GM23248 (cell line): Measurements from ENCODE around the gene AK5. TPM values are rescaled to one million over a fixed set of nuclear protein-coding genes. Genes with fewer than 3 reads are reported as not detected.

Experiments
- DNase-seq: peaks from one replicate; pipeline ENCODE4 v3.0.0-alpha.2; 2015
- H2AFZ ChIP-seq: fragments of 200-600 bp; sonication (generic); 2 replicates; pipeline ENCODE4 v1.6.1; 2016; ENCODE audit warnings: antibody characterized with exemption
- H3F3A ChIP-seq: fragments of 200-600 bp; sonication (generic); 2 replicates; pipeline ENCODE4 v1.6.1; 2016; ENCODE audit warnings: mild to moderate bottlenecking, antibody characterized with exemption, mixed run types; ENCODE audit not compliant: insufficient read depth
- H3K27ac ChIP-seq: fragments of 200-600 bp; sonication (generic); 2 replicates; pipeline ENCODE4 v1.5.1; 2016; ENCODE audit warnings: mild to moderate bottlenecking
- H3K27me3 ChIP-seq: fragments of 200-600 bp; sonication (generic); replicated peaks from 2 replicates; pipeline ENCODE4 v1.6.1; 2016; ENCODE audit warnings: mild to moderate bottlenecking; ENCODE audit not compliant: insufficient read depth
- H3K36me3 ChIP-seq: fragments of 200-600 bp; sonication (generic); 2 replicates; pipeline ENCODE4 v1.6.1; 2016; ENCODE audit warnings: low read depth, mild to moderate bottlenecking
- H3K4me1 ChIP-seq: fragments of 200-600 bp; sonication (generic); 2 replicates; pipeline ENCODE4 v1.6.1; 2016; ENCODE audit warnings: mild to moderate bottlenecking; ENCODE audit not compliant: insufficient read depth
- H3K4me2 ChIP-seq: fragments of 200-600 bp; sonication (generic); one replicate; pipeline ENCODE4 v1.6.1; 2016; ENCODE audit warnings: mild to moderate bottlenecking; ENCODE audit not compliant: unreplicated experiment
- H3K4me3 ChIP-seq: fragments of 200-600 bp; sonication (generic); 2 replicates; pipeline ENCODE4 v1.5.1; 2016; ENCODE audit warnings: mild to moderate bottlenecking
- H3K79me2 ChIP-seq: fragments of 200-600 bp; sonication (generic); 2 replicates; pipeline ENCODE4 v1.6.1; 2016; ENCODE audit warnings: mild to moderate bottlenecking; ENCODE audit not compliant: insufficient read depth
- H3K9ac ChIP-seq: fragments of 200-600 bp; sonication (generic); 2 replicates; pipeline ENCODE4 v1.6.1; 2016; ENCODE audit warnings: mild to moderate bottlenecking
- H3K9me2 ChIP-seq: fragments of 200-600 bp; sonication (generic); 2 replicates; pipeline ENCODE4 v1.6.1; 2016; ENCODE audit warnings: mixed run types, mild to moderate bottlenecking, moderate library complexity; ENCODE audit not compliant: insufficient read depth
- H3K9me3 ChIP-seq: fragments of 200-600 bp; sonication (generic); one replicate; pipeline ENCODE4 v1.6.1; 2017; ENCODE audit warnings: low read depth
- H4K20me1 ChIP-seq: fragments of 200-600 bp; sonication (generic); 2 replicates; pipeline ENCODE4 v1.6.0; 2016; ENCODE audit not compliant: insufficient read depth
- EZH2 ChIP-seq: fragments of 200-600 bp; sonication (generic); IDR thresholded peaks from 2 replicates; pipeline ENCODE4 v1.6.1; 2018; ENCODE audit warnings: antibody characterized with exemption, mild to moderate bottlenecking; ENCODE audit not compliant: insufficient read depth, poor library complexity, severe bottlenecking
- EZH2phosphoT487 ChIP-seq: fragments of 200-600 bp; sonication (generic); IDR thresholded peaks from 2 replicates; pipeline ENCODE4 v1.6.1; 2018; ENCODE audit warnings: antibody characterized with exemption, moderate library complexity, mild to moderate bottlenecking, low read depth; ENCODE audit not compliant: insufficient read depth
- WGBS, 2 experiments: methylation state at CpG; one replicate each; pipeline ENCODE4 v1.1.6; 2015 to 2017; ENCODE audit warnings: low lambda C conversion rate in 2 of 2, low coverage in 1 of 2; ENCODE audit errors: missing lambda C conversion rate in 2 of 2; 5-methylcytosine and 5-hydroxymethylcytosine counted together
- in situ Hi-C: fragments of 300-500 bp; cut with MboI; formaldehyde crosslinking; loops from 2 replicates; pipeline ENCODE4 v1.15.0; 2020
- polyA plus RNA-seq: library from polyadenylated mRNA; unstranded; fragments of >200 nt; fragmentation: Nextera tagmentation; extraction: Ambion mirVana; gene quantifications from 2 replicates; pipeline ENCODE4 v1.2.1, GENCODE V29; 2016
- total RNA-seq: library from RNA; depleted of rRNA; stranded (reverse); fragments of >200 nt; shearing (Covaris generic); gene quantifications from 2 replicates; pipeline ENCODE4 v1.2.3, GENCODE V29; 2014

Gene AK5
- total and polyA plus RNA-seq, 2 experiments from 2014 or later: 65.3 to 78.8 TPM

DNA sequence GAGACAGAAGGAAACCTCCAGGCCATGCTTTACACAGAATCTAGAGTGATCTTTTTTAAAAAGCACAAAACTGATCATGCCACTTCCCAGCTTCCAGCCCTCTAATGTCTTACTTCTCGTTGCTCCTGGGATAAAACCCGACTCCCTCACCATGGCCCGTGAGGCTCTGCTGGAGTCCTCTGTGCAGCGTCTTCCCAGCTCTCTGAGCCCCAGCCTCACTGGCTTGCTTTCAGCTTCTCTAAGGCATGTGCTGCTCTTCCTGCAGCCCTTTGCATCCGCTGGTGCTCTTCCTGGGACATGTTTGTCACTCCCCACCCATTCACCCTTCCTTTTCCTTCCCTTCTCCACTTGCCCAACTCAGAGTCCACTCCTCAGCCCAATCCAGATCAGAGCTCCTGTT is 184.1 kb downstream of the AK5 start:
- H3K79me2 ChIP-seq: no peaks in the 10 kb centered on the region
- no peak overlapping the region for H2AFZ ChIP-seq
- no peak overlapping the region for H3K4me3 ChIP-seq
- no peak for TF ChIP-seq EZH2phosphoT487
- TF ChIP-seq EZH2: no peak
- H3K9ac ChIP-seq: no peak overlapping the region
- no peak for DNase-seq
- H3F3A ChIP-seq: no peaks in the 10 kb centered on the region
- no peaks in the 10 kb centered on the region for H3K9me2 ChIP-seq
- no peak overlapping the region for H3K27ac ChIP-seq
- no peaks in the 10 kb centered on the region for H3K36me3 ChIP-seq
- H4K20me1 ChIP-seq: no peaks in the 10 kb centered on the region
- H3K9me3 ChIP-seq: no peaks in the 10 kb centered on the region
- in situ Hi-C loops: no loop called here
- H3K4me2 ChIP-seq: no peak overlapping the region
- 96 to 99% methylated on average over 5 of the region's 5 CpGs for WGBS, 2 experiments
- H3K27me3 ChIP-seq: no peaks in the 10 kb centered on the region
- no peaks in the 10 kb centered on the region for H3K4me1 ChIP-seq

DNA sequence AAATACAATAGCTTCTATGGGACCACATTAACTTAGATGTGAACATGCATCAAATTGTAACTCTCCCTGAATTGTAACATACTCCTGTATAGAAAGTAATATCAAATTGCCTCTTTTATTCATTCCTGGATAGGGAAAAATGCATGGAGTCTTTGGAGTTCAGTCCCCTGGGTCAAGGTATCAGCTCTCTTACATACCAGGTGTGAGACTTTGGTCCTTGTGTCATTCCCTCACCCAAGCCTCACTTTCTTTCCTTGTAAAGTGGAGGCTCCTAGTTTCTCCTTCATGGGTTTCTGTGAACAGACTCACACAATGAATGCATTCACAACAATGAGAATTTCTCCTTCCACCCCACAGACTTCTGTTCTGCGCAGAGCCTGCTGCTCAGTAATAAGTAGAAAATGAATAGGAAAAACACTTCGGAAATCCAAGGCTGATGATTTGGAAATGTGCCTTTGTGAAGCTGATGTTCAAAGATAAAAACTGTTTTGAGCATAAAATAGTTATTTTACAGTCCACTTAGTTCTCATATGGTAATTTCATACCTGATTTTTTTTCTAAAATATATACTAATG is 185.3 kb downstream of the AK5 start:
- H3K27me3 ChIP-seq: no peaks in the 10 kb centered on the region
- no peak for DNase-seq
- in situ Hi-C loops: no loop called here
- WGBS, 2 experiments: 83 to 84% methylated on average over 2 of the region's 2 CpGs
- no peak overlapping the region for H3K4me2 ChIP-seq
- H3K4me1 ChIP-seq: no peaks in the 10 kb centered on the region
- no peaks in the 10 kb centered on the region for H3K9me2 ChIP-seq
- TF ChIP-seq EZH2phosphoT487: no peak
- TF ChIP-seq EZH2: no peak
- no peak overlapping the region for H3K27ac ChIP-seq
- no peaks in the 10 kb centered on the region for H3F3A ChIP-seq
- no peaks in the 10 kb centered on the region for H3K79me2 ChIP-seq
- H2AFZ ChIP-seq: no peak overlapping the region
- no peak overlapping the region for H3K4me3 ChIP-seq
- no peaks in the 10 kb centered on the region for H3K36me3 ChIP-seq
- no peaks in the 10 kb centered on the region for H4K20me1 ChIP-seq
- no peaks in the 10 kb centered on the region for H3K9me3 ChIP-seq
- H3K9ac ChIP-seq: no peak overlapping the region

DNA sequence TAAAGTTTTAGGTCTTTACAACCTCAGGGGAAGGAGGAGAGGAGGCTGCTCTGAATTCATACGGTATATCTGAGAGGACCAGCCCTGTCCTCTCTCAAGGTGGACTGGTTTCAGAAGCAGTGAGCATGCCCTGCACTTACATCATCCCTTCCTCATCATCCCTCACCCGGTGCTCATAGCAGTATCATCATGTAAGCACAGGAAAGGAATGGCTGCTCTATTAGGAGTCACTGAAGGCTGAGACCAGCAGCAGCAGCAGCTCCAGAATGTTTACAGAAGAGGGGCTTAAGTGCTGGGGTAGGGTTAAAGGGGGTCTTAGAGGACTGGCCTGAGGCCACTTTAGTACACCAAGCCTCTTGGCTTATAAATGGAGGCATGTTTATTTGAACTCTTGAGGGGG is 185.9 kb downstream of the AK5 start:
- Histone ChIP-seq H3K36me3 (no peaks in the 10 kb centered on the region), H3K4me2 (no peak overlapping the region), H3K27ac (no peak overlapping the region), H3K9me2 (no peaks in the 10 kb centered on the region), H2AFZ (no peak overlapping the region), H3K9me3 (no peaks in the 10 kb centered on the region), H3F3A (peaks cover 2% of the 10 kb centered on the region; the same call in 1 of the 2 replicates), H3K4me3 (no peak overlapping the region), H3K9ac (no peak overlapping the region), H4K20me1 (no peaks in the 10 kb centered on the region), H3K79me2 (no peaks in the 10 kb centered on the region), H3K4me1 (0 out of 2 replicates have a peak, but pooled peaks cover under 1% of the 10 kb centered on the region), H3K27me3 (no peaks in the 10 kb centered on the region)
- in situ Hi-C loops: no loop called here
- 75 to 79% methylated on average over 2 of the region's 2 CpGs for WGBS, 2 experiments
- TF ChIP-seq EZH2 (no peak), EZH2phosphoT487 (no peak)
- DNase-seq: peak; percentile 38

DNA sequence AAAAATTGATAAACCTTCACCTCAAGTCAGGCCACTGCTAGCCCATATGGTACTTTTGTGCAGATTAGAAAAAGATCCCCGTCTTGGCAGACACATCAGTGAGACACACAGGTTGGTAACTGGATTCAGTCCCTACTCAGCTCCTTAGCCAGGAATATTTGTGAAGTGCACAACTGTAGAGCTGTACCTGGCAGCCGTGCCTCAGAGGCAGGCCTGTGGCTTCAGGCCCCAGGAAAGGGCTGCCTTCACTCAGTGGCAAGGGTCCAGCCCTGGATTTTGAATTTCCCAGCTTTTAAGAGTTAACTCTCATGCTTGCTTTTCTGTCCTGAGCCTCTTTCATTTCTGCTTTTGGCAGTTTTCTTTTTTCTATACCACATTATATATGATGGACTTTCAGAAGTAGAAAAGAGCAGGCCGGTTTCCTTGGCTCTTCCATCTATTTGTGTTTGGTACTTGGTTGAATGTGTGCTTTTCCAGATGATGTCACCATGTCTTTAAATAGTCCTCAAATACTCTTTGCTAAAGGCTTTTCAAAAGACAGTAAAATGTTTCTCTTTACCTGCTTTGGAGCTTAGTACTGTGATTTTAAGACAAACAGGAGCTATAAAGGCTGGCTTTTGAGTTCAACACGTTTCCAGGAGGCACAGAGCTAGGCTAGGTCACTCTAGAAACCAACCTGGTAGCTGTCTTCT is 186.6 kb downstream of the AK5 start:
- H3F3A ChIP-seq: peaks cover 9% of the 10 kb centered on the region
- no peak overlapping the region for H3K4me2 ChIP-seq
- DNase-seq: peak; percentile 20
- no peak overlapping the region for H3K4me3 ChIP-seq
- H3K4me1 ChIP-seq: peaks cover 7% of the 10 kb centered on the region
- H3K36me3 ChIP-seq: no peaks in the 10 kb centered on the region
- H3K9ac ChIP-seq: no peak overlapping the region
- H3K9me3 ChIP-seq: no peaks in the 10 kb centered on the region
- no peaks in the 10 kb centered on the region for H3K79me2 ChIP-seq
- no peaks in the 10 kb centered on the region for H3K9me2 ChIP-seq
- H3K27me3 ChIP-seq: no peaks in the 10 kb centered on the region
- in situ Hi-C loops: no loop called here
- peak overlapping the region; percentile 12; the same call in 1 of the 2 replicates for H2AFZ ChIP-seq
- no peaks in the 10 kb centered on the region for H4K20me1 ChIP-seq
- TF ChIP-seq EZH2: no peak
- no peak for TF ChIP-seq EZH2phosphoT487
- H3K27ac ChIP-seq: no peak overlapping the region
- WGBS, 2 experiments: 56 to 60% methylated on average over 4 of the region's 4 CpGs
